Measurements from ENCODE around the gene ZBTB34. TPM values are rescaled to one million over a fixed set of nuclear protein-coding genes. Genes with fewer than 3 reads are reported as not detected.

ZBTB34 gene
- total RNA-seq, 1 donor = 7.6 TPM

GRCh38 chr9:126838055-126838811 is 22.2 kb upstream of the ZBTB34 start:
- Histone ChIP-seq H3K4me3 (ENCODE audit: insufficient read depth, low read length) (no peak overlapping the region), H3K9me3 (ENCODE audit: low read depth, low read length) (no peaks in the 10 kb centered on the region), H3K79me2 (ENCODE audit: insufficient read depth, low read length) (peaks cover 49% of the 10 kb centered on the region), H3K27me3 (ENCODE audit: insufficient read depth, low read length) (no peaks in the 10 kb centered on the region), H4K20me1 (ENCODE audit: insufficient read depth, low read length) (peaks cover 48% of the 10 kb centered on the region), H3K4me1 (ENCODE audit: insufficient read depth, low read length) (peaks cover under 1% of the 10 kb centered on the region), H3K27ac (ENCODE audit: low read depth, low read length) (no peak overlapping the region), H3K4me2 (ENCODE audit: insufficient read depth, low read length) (no peak overlapping the region), H2AFZ (ENCODE audit: low read length) (no peak overlapping the region), H3K36me3 (ENCODE audit: insufficient read depth, low read length) (peaks cover 21% of the 10 kb centered on the region)
- no peak for DNase-seq (ENCODE audit: insufficient read length, low spot score, missing footprints)
- TF ChIP-seq CTCF (IDR thresholded peaks at IDR 0.05; ENCODE audit: extremely low read depth, low read depth, low read length) = no peak

GRCh38 chr9:126838895-126839294 is 21.5 kb upstream of the ZBTB34 start:
- Histone ChIP-seq H2AFZ (ENCODE audit: low read length) (no peak overlapping the region), H3K9me3 (ENCODE audit: low read depth, low read length) (no peaks in the 10 kb centered on the region), H3K27ac (ENCODE audit: low read depth, low read length) (no peak overlapping the region), H3K36me3 (ENCODE audit: insufficient read depth, low read length) (peaks cover 14% of the 10 kb centered on the region), H3K27me3 (ENCODE audit: insufficient read depth, low read length) (no peaks in the 10 kb centered on the region), H3K4me1 (ENCODE audit: insufficient read depth, low read length) (peaks cover 7% of the 10 kb centered on the region), H3K4me3 (ENCODE audit: insufficient read depth, low read length) (no peak overlapping the region), H3K4me2 (ENCODE audit: insufficient read depth, low read length) (no peak overlapping the region), H3K79me2 (ENCODE audit: insufficient read depth, low read length) (peaks cover 43% of the 10 kb centered on the region), H4K20me1 (ENCODE audit: insufficient read depth, low read length) (peaks cover 48% of the 10 kb centered on the region)
- DNase-seq (ENCODE audit: insufficient read length, low spot score, missing footprints) = no peak
- no peak for TF ChIP-seq CTCF (IDR thresholded peaks at IDR 0.05; ENCODE audit: extremely low read depth, low read depth, low read length)

GRCh38 chr9:126839301-126839700 is 21.1 kb upstream of the ZBTB34 start:
- no peak for TF ChIP-seq CTCF (IDR thresholded peaks at IDR 0.05; ENCODE audit: extremely low read depth, low read depth, low read length)
- H4K20me1 ChIP-seq (ENCODE audit: insufficient read depth, low read length) = peaks cover 44% of the 10 kb centered on the region
- H3K79me2 ChIP-seq (ENCODE audit: insufficient read depth, low read length) = peaks cover 39% of the 10 kb centered on the region
- peaks cover 11% of the 10 kb centered on the region for H3K4me1 ChIP-seq (ENCODE audit: insufficient read depth, low read length)
- DNase-seq (ENCODE audit: insufficient read length, low spot score, missing footprints) = no peak
- H3K4me3 ChIP-seq (ENCODE audit: insufficient read depth, low read length) = no peak overlapping the region
- H3K4me2 ChIP-seq (ENCODE audit: insufficient read depth, low read length) = no peak overlapping the region
- H2AFZ ChIP-seq (ENCODE audit: low read length) = no peak overlapping the region
- no peaks in the 10 kb centered on the region for H3K27me3 ChIP-seq (ENCODE audit: insufficient read depth, low read length)
- peaks cover 10% of the 10 kb centered on the region for H3K36me3 ChIP-seq (ENCODE audit: insufficient read depth, low read length)
- H3K27ac ChIP-seq (ENCODE audit: low read depth, low read length) = no peak overlapping the region
- no peaks in the 10 kb centered on the region for H3K9me3 ChIP-seq (ENCODE audit: low read depth, low read length)

- H3K4me3 ChIP-seq (ENCODE audit: insufficient read depth, low read length) = no peak overlapping the region
- H4K20me1 ChIP-seq (ENCODE audit: insufficient read depth, low read length) = peaks cover 21% of the 10 kb centered on the region
- peaks cover 13% of the 10 kb centered on the region for H3K79me2 ChIP-seq (ENCODE audit: insufficient read depth, low read length)
- TF ChIP-seq CTCF (IDR thresholded peaks at IDR 0.05; ENCODE audit: extremely low read depth, low read depth, low read length) = no peak
- H3K27ac ChIP-seq (ENCODE audit: low read depth, low read length) = no peak overlapping the region
- H2AFZ ChIP-seq (ENCODE audit: low read length) = no peak overlapping the region
- no peaks in the 10 kb centered on the region for H3K9me3 ChIP-seq (ENCODE audit: low read depth, low read length)
- H3K4me1 ChIP-seq (ENCODE audit: insufficient read depth, low read length) = peaks cover 11% of the 10 kb centered on the region
- H3K36me3 ChIP-seq (ENCODE audit: insufficient read depth, low read length) = no peaks in the 10 kb centered on the region
- no peak for DNase-seq (ENCODE audit: insufficient read length, low spot score, missing footprints)
- H3K4me2 ChIP-seq (ENCODE audit: insufficient read depth, low read length) = no peak overlapping the region
- H3K27me3 ChIP-seq (ENCODE audit: insufficient read depth, low read length) = no peaks in the 10 kb centered on the region
Observed at GRCh38 chr9:126842220-126842842, 18.1 kb upstream of the ZBTB34 start.
